Stimulated activated effector memory CD8-positive, alpha-beta T cell treated with anti-CD3 and anti-CD28 coated beads, Interleukin-12 subunit alpha, Interleukin-12 subunit beta, amount 100 ng/mL, for 72 hours (primary cell): ENCODE results near the gene SLC5A10.
A peak's percentile ranks its signal among the peaks of the same experiment; 100 is the strongest.

Source experiments
- ATAC-seq: fragments of 150-1000 bp; cut with Tn5 transposase; 2 replicates; pipeline ENCODE4 v1.10.0; 2021
- DNase-seq, 2 donors: peaks; one replicate each; pipeline ENCODE4 v3.0.0; 2021 to 2022; ENCODE audit warnings: low spot score in 2 of 2
- H3K27ac Mint-ChIP-seq: one replicate; pipeline ENCODE4 v1.8.0; 2022; ENCODE audit warnings: mild to moderate bottlenecking, mixed read lengths
- H3K36me3 Mint-ChIP-seq: one replicate; pipeline ENCODE4 v1.8.0; 2022; ENCODE audit warnings: mild to moderate bottlenecking, mixed read lengths
- H3K4me1 Mint-ChIP-seq: one replicate; pipeline ENCODE4 v1.8.0; 2022; ENCODE audit warnings: mixed read lengths
- H3K4me3 Mint-ChIP-seq: one replicate; pipeline ENCODE4 v1.8.0; 2022; ENCODE audit warnings: mild to moderate bottlenecking, mixed read lengths
- H3K9me3 Mint-ChIP-seq: one replicate; pipeline ENCODE4 v1.8.0; 2022; ENCODE audit warnings: mixed read lengths

The SLC5A10 gene

GRCh38 chr17:18981335-18981641 lies 29.3 kb downstream of the SLC5A10 start:
- H3K4me1 Mint-ChIP-seq, result peaks cover 6% of the 10 kb centered on the region

GRCh38 chr17:18981642-18982424 lies 29.9 kb downstream of the SLC5A10 start:
- ATAC-seq (peak; percentile 55), DNase-seq (no peak)
- H3K4me1 Mint-ChIP-seq, result peaks cover 6% of the 10 kb centered on the region
- peak overlapping the region; percentile 54 for H3K27ac Mint-ChIP-seq
- H3K36me3 Mint-ChIP-seq, result peaks cover 13% of the 10 kb centered on the region
- no peaks in the 10 kb centered on the region for H3K9me3 Mint-ChIP-seq
- no peak overlapping the region for H3K4me3 Mint-ChIP-seq

More at GRCh38 chr17:18981335-18981641, 29.3 kb downstream of the SLC5A10 start:
- H3K36me3 Mint-ChIP-seq, result peaks cover 12% of the 10 kb centered on the region
- DNase-seq (no peak), ATAC-seq (no peak)
- H3K4me3 Mint-ChIP-seq, result no peak overlapping the region
- H3K27ac Mint-ChIP-seq, result no peak overlapping the region
- no peaks in the 10 kb centered on the region for H3K9me3 Mint-ChIP-seq

DNA sequence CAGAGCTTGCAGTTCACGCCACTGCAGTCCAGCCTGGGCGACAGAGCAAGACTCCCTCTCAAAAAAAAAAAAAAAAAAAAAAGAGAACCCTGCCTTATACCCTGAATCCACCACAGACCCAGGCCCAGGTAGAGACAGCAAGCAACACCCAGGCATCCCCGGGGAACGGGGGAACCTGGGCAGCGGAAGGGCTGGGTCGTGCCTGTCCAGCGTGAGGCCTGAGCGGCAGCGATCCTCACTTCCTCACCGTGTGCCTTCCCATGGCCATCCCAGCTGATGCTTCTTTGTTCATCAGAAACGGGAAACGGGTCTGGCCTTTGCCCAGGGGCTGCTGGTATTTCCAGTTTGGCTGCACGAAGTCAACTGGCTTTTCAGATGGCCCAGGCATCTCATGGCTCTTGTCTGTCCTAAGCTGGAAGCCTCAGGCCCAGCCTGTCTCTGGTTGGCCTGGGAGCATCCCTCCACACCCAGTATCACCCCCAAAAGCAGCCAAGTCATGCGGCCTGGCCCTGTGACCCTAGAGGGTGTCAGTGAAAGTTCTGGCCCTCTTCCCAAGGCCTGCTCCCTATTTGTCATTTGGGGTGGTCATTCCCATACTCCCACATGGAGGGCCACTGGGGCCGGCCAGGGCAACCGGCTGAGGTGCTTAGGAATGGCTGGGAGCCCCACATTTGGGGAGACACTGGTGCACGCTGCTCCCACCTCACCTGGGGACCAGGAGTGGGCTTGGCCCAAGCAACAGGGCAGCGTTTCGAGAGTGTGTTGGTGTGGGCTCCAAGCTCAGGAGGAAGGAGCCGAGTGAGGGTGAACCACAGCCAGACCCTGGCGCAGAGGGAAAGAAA lies 32.5 kb downstream of the SLC5A10 start:
- H3K27ac Mint-ChIP-seq, result no peak overlapping the region
- peaks cover 10% of the 10 kb centered on the region for H3K36me3 Mint-ChIP-seq
- peaks cover 6% of the 10 kb centered on the region for H3K4me1 Mint-ChIP-seq
- no peaks in the 10 kb centered on the region for H3K9me3 Mint-ChIP-seq
- no peak for ATAC-seq
- DNase-seq, result no peak
- H3K4me3 Mint-ChIP-seq, result no peak overlapping the region

- DNase-seq (no peak), ATAC-seq (no peak)
- H3K36me3 Mint-ChIP-seq, result peaks cover 7% of the 10 kb centered on the region
- H3K9me3 Mint-ChIP-seq, result no peaks in the 10 kb centered on the region
- H3K27ac Mint-ChIP-seq, result no peak overlapping the region
- no peak overlapping the region for H3K4me3 Mint-ChIP-seq
- H3K4me1 Mint-ChIP-seq, result peaks cover 6% of the 10 kb centered on the region
These were observed 33.5 kb downstream of the SLC5A10 start for GRCh38 chr17:18985475-18985874.

DNA sequence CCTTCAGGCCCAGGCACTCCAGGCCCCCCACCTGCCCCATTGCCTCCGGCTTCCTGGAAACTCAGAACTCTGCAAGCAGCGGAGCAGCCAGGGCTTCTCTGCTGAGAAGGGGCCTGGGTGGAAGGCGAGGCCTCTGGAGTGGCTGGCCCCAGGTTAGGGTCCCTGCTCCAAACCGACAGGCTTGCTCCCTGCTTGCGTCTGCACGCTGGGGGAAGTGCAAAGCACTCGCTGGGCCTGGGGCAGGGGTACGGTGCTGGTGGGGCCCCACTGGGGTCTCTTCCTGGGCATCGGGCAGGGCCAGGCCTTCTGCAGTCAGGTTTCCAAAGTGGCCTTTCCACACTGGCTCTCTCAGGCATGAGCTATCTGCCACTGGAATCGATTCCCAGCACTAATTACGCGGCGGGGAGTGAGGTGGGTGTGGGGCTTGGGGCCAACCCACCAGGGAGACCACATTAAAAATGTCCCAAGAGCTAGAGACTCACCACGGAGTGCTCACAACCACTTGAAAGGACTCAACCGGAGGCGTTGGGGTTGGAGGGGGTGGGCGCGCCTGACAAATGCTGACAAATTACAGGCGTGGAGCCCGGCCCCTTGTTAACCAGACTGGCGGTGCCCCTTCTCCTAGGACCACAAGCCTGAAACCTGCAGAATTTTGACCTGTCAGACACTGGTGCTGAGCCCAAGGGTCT lies 34.7 kb downstream of the SLC5A10 start:
- H3K9me3 Mint-ChIP-seq, result no peaks in the 10 kb centered on the region
- H3K4me1 Mint-ChIP-seq, result peaks cover 6% of the 10 kb centered on the region
- ATAC-seq (no peak), DNase-seq (no peak)
- no peak overlapping the region for H3K4me3 Mint-ChIP-seq
- peaks cover 7% of the 10 kb centered on the region for H3K36me3 Mint-ChIP-seq
- H3K27ac Mint-ChIP-seq, result no peak overlapping the region

DNA sequence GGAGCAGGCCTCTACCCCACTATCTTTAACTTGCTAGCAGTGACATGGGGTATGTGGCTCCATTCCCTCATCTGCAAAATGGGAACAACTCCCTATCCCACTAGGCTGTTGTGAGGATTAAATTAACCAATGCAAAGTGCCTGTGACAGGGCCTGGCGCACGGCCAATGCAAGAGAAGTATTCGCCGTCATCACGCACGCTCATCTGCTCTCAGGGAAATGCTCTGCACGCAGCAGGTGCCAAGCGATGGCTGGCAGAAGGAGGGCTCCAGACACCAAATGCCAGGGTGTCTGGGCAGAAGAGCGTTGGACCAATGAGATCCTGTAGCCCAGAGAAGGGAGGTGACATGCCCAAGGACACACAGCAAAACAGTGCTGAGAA lies 35.3 kb downstream of the SLC5A10 start:
- DNase-seq, result no peak
- Mint-ChIP-seq H3K4me3 (no peak overlapping the region), H3K27ac (no peak overlapping the region), H3K4me1 (peaks cover 9% of the 10 kb centered on the region), H3K9me3 (no peaks in the 10 kb centered on the region), H3K36me3 (peaks cover 7% of the 10 kb centered on the region)
- ATAC-seq, result no peak

DNA sequence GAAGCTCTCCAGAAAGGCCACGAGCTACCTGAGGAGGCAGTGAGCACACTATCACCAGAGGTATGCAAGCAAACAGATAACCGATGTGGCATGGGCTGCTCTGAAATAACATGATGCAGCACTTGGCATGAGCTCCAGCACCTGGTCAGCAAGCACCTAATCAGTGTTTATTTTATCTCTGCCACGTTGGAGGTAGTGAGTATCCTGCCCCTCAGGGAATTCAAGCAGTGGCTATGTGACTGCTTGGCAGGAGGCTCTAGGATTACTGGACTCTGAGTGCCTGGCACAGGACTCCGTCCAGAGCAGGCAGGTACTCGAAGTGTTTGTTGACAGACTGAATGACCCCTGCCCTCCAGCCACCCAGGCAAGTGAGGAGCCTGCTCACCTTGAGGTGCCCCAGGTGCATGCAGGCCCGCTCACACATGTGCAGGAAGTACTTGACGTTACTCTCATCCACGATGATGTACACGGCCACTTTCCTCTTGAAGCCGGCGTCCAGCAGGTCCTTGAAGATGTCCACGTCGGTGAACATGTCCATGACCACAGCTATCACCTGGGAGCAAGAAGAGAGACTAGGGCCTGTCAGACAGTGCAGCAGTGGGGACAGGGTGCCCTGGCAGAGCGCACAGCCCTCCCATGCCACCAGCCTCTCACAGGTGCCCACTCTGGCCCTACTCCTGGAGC lies 36.0 kb downstream of the SLC5A10 start:
- H3K4me3 Mint-ChIP-seq, result no peak overlapping the region
- H3K27ac Mint-ChIP-seq, result no peak overlapping the region
- peaks cover 13% of the 10 kb centered on the region for H3K4me1 Mint-ChIP-seq
- ATAC-seq (no peak), DNase-seq (no peak)
- peaks cover 7% of the 10 kb centered on the region for H3K36me3 Mint-ChIP-seq
- H3K9me3 Mint-ChIP-seq, result no peaks in the 10 kb centered on the region

GRCh38 chr17:18988546-18989173 lies 36.7 kb downstream of the SLC5A10 start:
- Mint-ChIP-seq H3K4me1 (peaks cover 20% of the 10 kb centered on the region), H3K9me3 (no peaks in the 10 kb centered on the region), H3K27ac (no peak overlapping the region), H3K36me3 (peaks cover 7% of the 10 kb centered on the region), H3K4me3 (no peak overlapping the region)
- ATAC-seq (no peak), DNase-seq (no peak)

GRCh38 chr17:18990331-18990730 lies 38.4 kb downstream of the SLC5A10 start:
- Mint-ChIP-seq H3K4me1 (peaks cover 28% of the 10 kb centered on the region), H3K36me3 (peaks cover 12% of the 10 kb centered on the region), H3K9me3 (peaks cover 4% of the 10 kb centered on the region), H3K27ac (peak overlapping the region; percentile 34), H3K4me3 (no peak overlapping the region)
- DNase-seq (no peak), ATAC-seq (no peak)

- Mint-ChIP-seq H3K4me1 (peaks cover 30% of the 10 kb centered on the region), H3K9me3 (peaks cover 5% of the 10 kb centered on the region), H3K27ac (no peak overlapping the region), H3K36me3 (peaks cover 5% of the 10 kb centered on the region), H3K4me3 (no peak overlapping the region)
- no peak for DNase-seq
- no peak for ATAC-seq
These were observed 39.8 kb downstream of the SLC5A10 start for GRCh38 chr17:18991531-18992315.

GRCh38 chr17:18992454-18993130 lies 40.6 kb downstream of the SLC5A10 start:
- H3K4me3 Mint-ChIP-seq, result peak overlapping the region; percentile 48

DNA sequence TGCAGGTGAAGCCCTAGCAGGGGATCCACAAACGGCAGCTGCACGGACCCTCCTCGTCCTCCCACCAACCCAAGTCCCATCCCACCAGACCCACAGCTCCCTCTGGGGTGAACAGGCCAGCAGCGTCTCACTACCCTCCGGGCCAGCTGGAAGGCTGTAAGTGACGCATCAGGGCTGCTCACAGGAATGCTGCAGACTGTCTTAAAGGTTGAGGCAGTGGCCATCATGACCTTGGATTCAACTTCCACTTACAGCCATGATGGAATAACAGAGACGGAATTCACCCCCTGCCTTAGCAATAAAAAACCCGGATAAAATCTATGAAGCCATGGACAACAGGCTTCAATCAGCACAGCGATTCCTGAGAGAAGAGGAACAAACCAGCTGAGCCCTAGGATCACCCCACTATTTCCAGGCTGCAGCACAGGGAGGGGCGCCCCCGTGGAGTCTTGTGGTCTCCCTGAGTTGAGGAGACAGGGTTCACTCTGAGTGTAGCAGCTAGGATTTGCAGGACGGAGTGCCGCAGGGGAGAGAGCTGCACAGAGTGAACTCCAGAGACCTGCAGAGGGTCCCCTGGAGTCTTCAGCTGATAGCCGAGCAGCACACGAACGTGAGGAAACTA lies 42.1 kb downstream of the SLC5A10 start:
- ATAC-seq (no peak), DNase-seq (no peak)
- Mint-ChIP-seq H3K9me3 (peaks cover 5% of the 10 kb centered on the region), H3K36me3 (peaks cover 5% of the 10 kb centered on the region), H3K4me3 (no peak overlapping the region), H3K4me1 (peaks cover 33% of the 10 kb centered on the region), H3K27ac (no peak overlapping the region)

More at GRCh38 chr17:18992454-18993130, 40.6 kb downstream of the SLC5A10 start:
- H3K27ac Mint-ChIP-seq, result peak overlapping the region; percentile 80
- ATAC-seq (peak; percentile 70), DNase-seq (no peak)
- H3K36me3 Mint-ChIP-seq, result peaks cover 5% of the 10 kb centered on the region
- peaks cover 33% of the 10 kb centered on the region for H3K4me1 Mint-ChIP-seq
- peaks cover 5% of the 10 kb centered on the region for H3K9me3 Mint-ChIP-seq

- no peak overlapping the region for H3K27ac Mint-ChIP-seq
- no peak for ATAC-seq
- peaks cover 33% of the 10 kb centered on the region for H3K4me1 Mint-ChIP-seq
- DNase-seq, result no peak
- H3K36me3 Mint-ChIP-seq, result peaks cover 5% of the 10 kb centered on the region
- peaks cover 5% of the 10 kb centered on the region for H3K9me3 Mint-ChIP-seq
- no peak overlapping the region for H3K4me3 Mint-ChIP-seq
These were observed 42.7 kb downstream of the SLC5A10 start for GRCh38 chr17:18994631-18995030.
